ENCODE measurements around the gene CDHR5.

DNA sequence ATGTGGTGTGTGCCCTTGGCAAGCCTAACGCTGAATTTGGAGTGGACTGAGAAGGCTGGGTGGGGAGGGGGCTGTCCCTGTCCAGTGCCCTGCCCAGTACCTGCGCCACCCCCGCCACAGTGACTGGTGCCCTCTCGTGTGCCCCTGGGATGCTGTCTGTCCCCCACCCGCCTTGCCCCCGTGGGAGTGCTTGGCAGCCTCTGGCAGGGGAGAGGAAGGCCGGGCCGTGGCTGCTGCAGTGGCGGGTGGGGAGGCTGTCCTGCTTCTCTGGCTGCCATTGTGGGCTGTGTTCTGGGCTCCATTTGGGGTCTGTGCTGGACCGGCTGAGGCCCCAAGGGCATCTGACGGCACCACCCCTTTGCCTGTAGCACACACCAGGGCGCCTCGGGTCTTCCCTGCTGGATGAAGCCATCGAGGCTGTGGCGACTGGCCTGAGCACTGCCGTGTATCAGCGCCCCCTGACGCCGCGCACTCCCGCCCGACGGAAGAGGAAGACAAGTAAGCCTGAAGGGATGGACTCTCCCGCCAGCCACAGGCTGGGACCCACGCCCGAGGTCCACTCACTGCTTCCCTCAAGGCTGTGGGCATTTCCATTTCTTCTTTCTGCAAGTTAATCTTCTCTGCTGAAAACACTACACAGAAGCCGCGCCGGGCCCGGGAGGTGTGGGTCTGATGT, 26.6 kb downstream of the CDHR5 start:
- TF ChIP-seq GATA2 (IDR thresholded peaks at IDR 0.05; ENCODE audit: low read depth, low read length) (no peak), GATA3 (IDR thresholded peaks at IDR 0.05; ENCODE audit: low read depth, low read length) (no peak)

Data from SH-SY5Y (cell line).